ENCODE results near the gene MSI2. TPM values are rescaled to one million over a fixed set of nuclear protein-coding genes. Genes with fewer than 3 reads are reported as not detected.

Gene MSI2
- total RNA-seq, 6 experiments from 2014 or later = 12.0 to 22.6 (median 19.4) TPM

DNA sequence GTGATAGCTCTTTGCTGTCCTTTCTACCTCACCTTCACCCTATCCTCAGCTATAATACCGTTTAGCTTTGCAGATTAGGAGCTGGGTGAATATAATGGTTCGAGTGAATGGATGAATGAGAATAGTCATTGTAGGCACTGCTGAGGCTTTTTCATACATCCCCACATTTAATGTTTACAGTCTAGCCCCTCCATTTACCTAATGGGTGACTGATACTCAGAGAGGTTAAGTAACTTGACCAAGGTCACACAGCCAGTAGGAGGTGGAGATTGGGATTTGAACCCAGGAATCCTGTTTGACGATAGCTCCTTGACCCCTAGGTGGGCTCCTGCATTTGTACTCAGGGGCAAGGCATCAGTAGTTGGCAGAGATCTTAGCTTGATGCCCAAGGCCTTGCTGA, 293.1 kb downstream of the MSI2 start:
- Histone ChIP-seq H3K36me3 (no peaks in the 10 kb centered on the region), H3K27me3 (no peaks in the 10 kb centered on the region), H3K4me3 (no peak overlapping the region), H3K9me3 (no peaks in the 10 kb centered on the region), H3K4me1 (no peaks in the 10 kb centered on the region), H3K27ac (no peak overlapping the region)
- ATAC-seq (no peak), DNase-seq (no peak)
- 85% methylated on average over 3 of the region's 3 CpGs for WGBS (ENCODE audit: insufficient coverage, low coverage, low lambda C conversion rate, missing lambda C conversion rate)
- intact Hi-C loops (cut with DNase I) = no loop called here
- TF ChIP-seq POLR2A (IDR thresholded peaks at IDR 0.05) = no peak
- TF ChIP-seq CTCF (IDR thresholded peaks at IDR 0.05) = no peak

DNA sequence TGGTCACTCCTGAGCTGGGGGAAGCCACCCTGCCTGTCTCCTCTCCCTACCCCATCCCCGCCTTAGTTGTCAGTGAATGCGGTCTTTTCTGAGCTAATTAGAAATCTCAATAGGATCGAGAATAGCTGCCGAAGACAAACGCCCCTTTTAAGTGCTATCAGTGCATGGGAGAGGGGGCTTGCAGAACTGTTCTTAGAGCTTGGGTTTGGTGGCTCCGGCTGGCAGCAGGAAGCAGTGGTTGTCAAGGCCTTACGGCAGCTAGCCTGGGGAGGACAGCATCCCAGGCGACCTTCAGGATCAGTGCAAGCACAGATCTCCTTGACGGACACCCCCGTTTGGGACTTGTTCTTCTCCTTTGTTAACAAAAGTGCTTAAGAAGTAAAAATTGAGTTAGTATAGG, 293.7 kb downstream of the MSI2 start:
- H3K27ac ChIP-seq = no peak overlapping the region
- TF ChIP-seq POLR2A (IDR thresholded peaks at IDR 0.05) (no peak), CTCF (IDR thresholded peaks at IDR 0.05) (no peak)
- 73% methylated on average over 6 of the region's 10 CpGs for WGBS (ENCODE audit: insufficient coverage, low coverage, low lambda C conversion rate, missing lambda C conversion rate)
- intact Hi-C loops (cut with DNase I) = no loop called here
- ATAC-seq = no peak
- H3K36me3 ChIP-seq = no peaks in the 10 kb centered on the region
- H3K4me1 ChIP-seq = no peaks in the 10 kb centered on the region
- no peaks in the 10 kb centered on the region for H3K9me3 ChIP-seq
- H3K27me3 ChIP-seq = no peaks in the 10 kb centered on the region
- H3K4me3 ChIP-seq = no peak overlapping the region
- DNase-seq = no peak

DNA sequence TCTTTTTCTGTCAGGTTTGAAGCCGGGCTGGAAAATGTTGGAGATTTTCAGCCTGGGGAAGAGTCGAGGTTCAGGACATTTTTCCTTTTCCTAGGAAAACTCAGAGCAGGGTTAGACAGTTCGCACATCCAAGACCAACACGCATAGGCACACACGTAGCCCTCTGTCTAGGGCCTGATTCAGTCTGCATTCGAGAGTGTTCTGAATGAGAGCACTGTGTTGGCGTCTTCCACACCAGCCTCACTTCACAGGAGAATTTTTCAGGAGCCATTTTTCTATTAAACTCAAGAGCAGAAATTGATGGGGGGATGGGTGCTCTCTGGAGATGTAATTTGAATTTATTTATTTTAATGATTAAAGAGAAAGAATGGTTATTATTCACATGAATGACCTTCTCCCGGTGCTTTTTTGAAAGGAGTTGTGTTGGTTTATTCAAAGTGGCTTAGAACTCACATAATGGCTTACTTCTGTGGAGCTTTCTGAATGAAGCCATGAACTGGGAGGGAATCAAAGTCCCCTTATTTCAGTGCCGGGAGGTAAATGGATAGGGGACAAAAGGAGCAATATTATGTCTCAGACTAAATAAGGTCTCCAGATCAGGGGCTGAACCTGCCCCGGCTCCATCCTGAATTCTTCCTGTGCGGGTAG, 294.5 kb downstream of the MSI2 start:
- 87% methylated on average over 10 of the region's 11 CpGs for whole genome bisulfite sequencing (ENCODE audit: insufficient coverage, low coverage, low lambda C conversion rate, missing lambda C conversion rate)
- ATAC-seq (no peak), DNase-seq (no peak)
- no peaks in the 10 kb centered on the region for H3K9me3 ChIP-seq
- no peak overlapping the region for H3K27ac ChIP-seq
- no peak for TF ChIP-seq POLR2A (IDR thresholded peaks at IDR 0.05)
- TF ChIP-seq CTCF (IDR thresholded peaks at IDR 0.05) = no peak
- no peaks in the 10 kb centered on the region for H3K4me1 ChIP-seq
- no peaks in the 10 kb centered on the region for H3K36me3 ChIP-seq
- no peaks in the 10 kb centered on the region for H3K27me3 ChIP-seq
- H3K4me3 ChIP-seq = no peak overlapping the region
- intact Hi-C loops (cut with DNase I) = no loop called here

- H3K27me3 ChIP-seq = no peaks in the 10 kb centered on the region
- no peak for DNase-seq
- no peak overlapping the region for H3K27ac ChIP-seq
- 88% methylated on average over 12 of the region's 14 CpGs for WGBS (ENCODE audit: insufficient coverage, low coverage, low lambda C conversion rate, missing lambda C conversion rate)
- TF ChIP-seq CTCF (IDR thresholded peaks at IDR 0.05) (no peak), POLR2A (IDR thresholded peaks at IDR 0.05) (no peak)
- ATAC-seq = peak in 1 of 4 donors; percentile 17
- H3K36me3 ChIP-seq = no peaks in the 10 kb centered on the region
- no peak overlapping the region for H3K4me3 ChIP-seq
- H3K4me1 ChIP-seq = no peaks in the 10 kb centered on the region
- intact Hi-C loops (cut with DNase I) = no loop called here
- H3K9me3 ChIP-seq = no peaks in the 10 kb centered on the region
These were observed 295.2 kb downstream of the MSI2 start for GRCh38 chr17:57551321-57552079.

Data from right lobe of liver (tissue), 6 donors.